Stimulated activated CD4-positive, alpha-beta T cell treated with anti-CD3 and anti-CD28 coated beads, Interleukin-12 subunit alpha, Interleukin-12 subunit beta, amount 100 ng/mL, for 48 hours (primary cell): ENCODE measurements around the gene CHRNB1.
A peak's percentile ranks its signal among the peaks of the same experiment; 100 is the strongest.

Experiments used
- DNase-seq, 3 donors: peaks; one replicate each; pipeline ENCODE4 v3.0.0-alpha.2; 2020; ENCODE audit warnings: low read depth in 2 of 3, low spot score in 1 of 3

The CHRNB1 gene

DNA sequence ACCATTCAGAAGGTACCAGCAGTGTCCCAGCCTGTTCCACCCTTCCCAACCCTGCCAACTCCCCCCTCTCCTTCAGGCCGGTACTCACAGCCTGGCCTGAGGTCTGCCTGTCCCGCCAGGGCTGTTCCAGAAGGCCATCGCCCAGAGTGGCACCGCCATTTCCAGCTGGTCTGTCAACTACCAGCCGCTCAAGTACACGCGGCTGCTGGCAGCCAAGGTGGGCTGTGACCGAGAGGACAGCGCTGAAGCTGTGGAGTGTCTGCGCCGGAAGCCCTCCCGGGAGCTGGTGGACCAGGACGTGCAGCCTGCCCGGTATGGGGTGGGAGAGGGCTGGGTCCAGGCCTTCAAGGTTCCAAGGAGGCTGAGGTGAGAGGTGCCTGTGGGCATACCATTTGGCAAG, 30.0 kb upstream of the CHRNB1 start:
- no peak for DNase-seq

DNA sequence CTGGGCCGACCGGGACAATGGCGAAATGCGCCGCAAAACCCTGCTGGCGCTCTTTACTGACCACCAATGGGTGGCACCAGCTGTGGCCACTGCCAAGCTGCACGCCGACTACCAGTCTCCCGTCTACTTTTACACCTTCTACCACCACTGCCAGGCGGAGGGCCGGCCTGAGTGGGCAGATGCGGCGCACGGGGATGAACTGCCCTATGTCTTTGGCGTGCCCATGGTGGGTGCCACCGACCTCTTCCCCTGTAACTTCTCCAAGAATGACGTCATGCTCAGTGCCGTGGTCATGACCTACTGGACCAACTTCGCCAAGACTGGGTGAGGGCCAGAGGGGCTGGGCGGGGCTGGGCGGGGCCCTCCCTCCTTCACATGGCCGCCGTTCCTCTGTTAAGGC, 29.1 kb upstream of the CHRNB1 start:
- no peak for DNase-seq

DNA sequence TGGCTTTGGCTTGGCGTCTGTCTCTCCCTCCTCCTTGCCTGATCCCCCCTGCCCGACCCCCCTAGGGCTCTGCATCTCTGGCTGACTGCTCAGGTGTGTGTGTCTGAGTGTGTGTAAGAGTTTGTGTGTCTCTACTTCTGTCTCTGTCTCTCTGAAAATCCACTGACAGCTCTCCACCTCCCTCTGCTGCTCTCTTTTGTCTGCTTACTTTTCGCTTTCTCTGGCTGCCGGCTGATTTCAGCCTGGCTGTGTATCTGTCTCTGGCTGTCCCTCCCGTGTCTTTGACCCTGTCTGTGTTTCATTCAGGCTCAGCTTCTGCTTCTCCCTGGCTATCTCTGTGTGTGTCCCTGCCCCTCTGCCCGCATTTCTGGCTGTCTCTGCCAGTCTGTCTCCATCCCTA, 28.5 kb upstream of the CHRNB1 start:
- no peak for DNase-seq

DNA sequence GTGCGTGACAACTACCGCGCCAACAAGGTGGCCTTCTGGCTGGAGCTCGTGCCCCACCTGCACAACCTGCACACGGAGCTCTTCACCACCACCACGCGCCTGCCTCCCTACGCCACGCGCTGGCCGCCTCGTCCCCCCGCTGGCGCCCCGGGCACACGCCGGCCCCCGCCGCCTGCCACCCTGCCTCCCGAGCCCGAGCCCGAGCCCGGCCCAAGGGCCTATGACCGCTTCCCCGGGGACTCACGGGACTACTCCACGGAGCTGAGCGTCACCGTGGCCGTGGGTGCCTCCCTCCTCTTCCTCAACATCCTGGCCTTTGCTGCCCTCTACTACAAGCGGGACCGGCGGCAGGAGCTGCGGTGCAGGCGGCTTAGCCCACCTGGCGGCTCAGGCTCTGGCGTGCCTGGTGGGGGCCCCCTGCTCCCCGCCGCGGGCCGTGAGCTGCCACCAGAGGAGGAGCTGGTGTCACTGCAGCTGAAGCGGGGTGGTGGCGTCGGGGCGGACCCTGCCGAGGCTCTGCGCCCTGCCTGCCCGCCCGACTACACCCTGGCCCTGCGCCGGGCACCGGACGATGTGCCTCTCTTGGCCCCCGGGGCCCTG, 27.7 kb upstream of the CHRNB1 start:
- DNase-seq = no peak

DNA sequence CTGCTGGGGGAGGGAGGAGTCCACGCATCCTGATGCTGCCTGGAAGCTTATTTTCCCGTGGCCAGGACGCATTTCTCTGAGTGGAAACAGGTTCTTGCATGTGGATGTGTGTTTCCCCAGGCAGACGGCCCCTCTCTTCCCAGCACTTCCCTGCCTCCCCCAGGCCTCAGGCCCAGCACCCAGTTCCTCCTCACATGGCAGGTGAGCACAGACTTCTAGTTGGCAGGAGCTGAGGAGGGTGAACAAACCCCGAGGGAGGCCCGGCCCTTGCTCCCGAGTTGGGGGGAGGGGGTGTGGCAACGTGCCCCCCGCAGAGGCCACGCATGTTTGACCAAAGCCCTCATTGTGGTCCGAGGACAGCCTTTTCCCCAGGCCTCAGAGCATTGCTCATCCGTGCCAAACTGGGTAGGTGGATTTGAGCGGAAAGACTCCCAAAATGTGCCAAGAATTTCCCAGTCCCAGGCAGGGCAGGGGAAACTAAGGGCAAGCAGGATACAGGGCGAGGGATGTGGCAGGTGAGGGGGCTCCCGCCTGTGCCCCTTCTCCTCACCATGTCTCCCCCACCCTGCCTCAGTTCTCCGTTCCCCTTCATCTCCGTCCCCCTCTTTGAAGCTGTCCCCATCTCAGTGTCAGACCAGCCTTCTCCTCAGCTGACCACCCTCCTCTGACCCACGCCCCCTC, 26.2 kb upstream of the CHRNB1 start:
- DNase-seq = no peak

DNA sequence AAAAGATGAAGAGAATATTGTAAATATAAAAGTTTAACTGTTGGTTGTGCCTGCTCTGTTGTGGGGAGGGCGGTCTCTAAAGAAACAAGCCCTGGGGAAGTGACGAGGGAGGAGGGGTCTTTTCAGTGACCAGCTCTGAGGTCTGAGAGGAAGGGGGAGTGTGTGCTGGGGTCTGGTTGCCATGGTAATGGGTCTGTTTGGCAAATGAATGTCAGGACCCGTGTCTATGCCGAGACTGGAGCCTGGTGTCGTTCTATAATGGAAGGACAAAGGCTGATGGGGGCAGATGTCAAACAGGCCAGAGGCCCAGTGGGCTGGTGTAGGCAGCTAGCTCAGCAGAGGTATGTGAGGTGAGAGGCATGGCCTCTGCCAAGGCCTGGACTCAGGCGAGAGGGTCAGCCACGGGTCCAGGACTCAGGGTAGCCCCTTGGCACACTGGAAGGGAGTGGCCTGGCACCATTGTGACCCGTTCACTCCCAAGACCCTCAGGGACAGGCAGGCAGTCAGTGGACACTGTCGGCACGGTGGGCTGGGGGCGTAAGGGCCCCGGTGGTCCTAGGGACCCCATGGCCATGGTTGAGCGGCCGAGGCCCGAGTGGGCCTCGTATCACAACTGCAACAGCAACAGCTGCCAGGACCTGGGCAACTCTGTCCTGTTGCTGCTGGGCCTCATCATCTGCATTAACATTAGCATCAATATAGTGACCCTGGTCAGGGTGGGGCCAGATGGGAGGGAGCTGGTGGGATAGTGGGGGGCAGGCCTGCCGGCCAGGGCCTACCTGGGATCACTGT, 24.8 kb upstream of the CHRNB1 start, which contains the start of gene SPEM1:
SPEM1 (plus strand) TSS at position 506 of the 792 bp plus-strand sequence; CDS start at position 567, 61 bp downstream.
- DNase-seq = no peak

DNA sequence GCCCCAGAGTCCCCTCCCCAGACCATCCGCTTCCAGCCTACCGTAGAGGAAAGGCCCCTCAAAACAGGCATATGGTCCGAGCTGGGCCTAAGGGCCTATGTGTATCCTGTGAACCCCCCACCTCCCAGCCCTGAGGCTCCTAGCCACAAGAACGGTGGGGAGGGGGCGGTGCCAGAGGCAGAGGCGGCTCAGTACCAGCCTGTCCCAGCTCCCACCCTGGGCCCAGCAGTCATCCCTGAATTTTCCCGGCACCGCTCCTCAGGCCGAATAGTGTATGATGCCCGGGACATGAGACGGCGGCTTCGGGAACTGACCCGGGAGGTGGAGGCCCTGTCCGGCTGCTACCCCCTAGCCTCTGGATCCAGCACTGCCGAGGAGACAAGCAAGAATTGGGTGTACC, 23.7 kb upstream of the CHRNB1 start:
- no peak for DNase-seq

DNA sequence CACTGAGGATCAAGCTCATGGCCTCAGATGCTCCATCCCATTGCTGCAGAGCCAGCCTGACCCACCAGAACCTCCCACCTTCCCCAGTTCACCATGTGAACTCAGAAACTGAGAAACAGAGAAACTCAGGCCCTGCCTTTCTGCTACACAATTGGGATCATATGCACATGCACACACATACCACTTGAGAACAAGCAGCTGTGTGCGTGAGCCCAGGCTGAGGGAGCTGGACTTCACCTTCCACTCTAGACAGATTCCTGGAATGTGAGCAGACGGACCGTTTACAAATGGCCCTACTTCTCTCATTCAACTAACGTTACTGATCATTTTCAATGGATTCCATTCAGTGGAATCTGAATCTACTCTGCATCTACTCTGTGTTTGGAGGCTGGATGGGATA, 21.2 kb upstream of the CHRNB1 start:
- no peak for DNase-seq

DNA sequence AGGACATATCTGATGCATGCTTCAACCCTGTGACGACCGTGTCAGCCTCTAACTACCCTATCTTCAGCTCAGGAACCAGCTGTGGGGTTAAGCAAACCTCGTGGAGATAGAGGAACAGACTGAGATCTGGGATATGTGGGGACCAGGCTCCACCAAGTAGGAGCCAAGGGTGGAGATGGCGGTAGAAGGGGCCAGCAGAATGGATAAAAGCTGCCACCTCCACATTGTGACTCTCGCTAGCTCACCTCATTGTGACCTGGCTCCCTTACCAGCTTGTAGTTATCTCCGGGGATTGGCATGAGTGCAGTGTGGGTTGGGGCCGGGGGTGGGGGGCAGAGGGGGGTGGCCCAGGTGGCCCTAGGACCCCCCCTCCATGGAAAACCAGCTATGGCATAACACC, 19.5 kb upstream of the CHRNB1 start, which contains the start of gene SPEM2:
SPEM2 (plus strand) TSS at position 301 of the 400 bp plus-strand sequence; CDS start at position 374, 73 bp downstream.
- DNase-seq = no peak

DNA sequence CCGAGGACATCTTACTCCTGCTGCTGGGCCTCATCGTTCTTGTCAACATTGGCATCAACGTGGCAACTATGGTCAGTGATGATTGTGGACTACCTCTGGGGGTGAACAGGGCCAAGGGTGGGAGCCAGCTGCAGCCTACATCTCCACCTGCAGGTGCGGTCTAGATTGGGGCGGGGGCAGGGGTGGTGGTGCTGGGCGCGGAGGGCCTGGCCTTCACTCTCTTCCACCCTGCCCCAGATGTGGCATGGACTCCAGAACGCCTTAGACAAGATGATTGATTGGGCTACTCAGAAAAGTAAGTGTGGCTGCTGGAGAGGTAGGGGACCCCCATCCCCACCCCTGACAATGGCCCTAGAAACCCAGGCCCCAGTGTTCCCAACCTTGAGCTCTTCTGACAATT, 19.1 kb upstream of the CHRNB1 start:
- no peak for DNase-seq

DNA sequence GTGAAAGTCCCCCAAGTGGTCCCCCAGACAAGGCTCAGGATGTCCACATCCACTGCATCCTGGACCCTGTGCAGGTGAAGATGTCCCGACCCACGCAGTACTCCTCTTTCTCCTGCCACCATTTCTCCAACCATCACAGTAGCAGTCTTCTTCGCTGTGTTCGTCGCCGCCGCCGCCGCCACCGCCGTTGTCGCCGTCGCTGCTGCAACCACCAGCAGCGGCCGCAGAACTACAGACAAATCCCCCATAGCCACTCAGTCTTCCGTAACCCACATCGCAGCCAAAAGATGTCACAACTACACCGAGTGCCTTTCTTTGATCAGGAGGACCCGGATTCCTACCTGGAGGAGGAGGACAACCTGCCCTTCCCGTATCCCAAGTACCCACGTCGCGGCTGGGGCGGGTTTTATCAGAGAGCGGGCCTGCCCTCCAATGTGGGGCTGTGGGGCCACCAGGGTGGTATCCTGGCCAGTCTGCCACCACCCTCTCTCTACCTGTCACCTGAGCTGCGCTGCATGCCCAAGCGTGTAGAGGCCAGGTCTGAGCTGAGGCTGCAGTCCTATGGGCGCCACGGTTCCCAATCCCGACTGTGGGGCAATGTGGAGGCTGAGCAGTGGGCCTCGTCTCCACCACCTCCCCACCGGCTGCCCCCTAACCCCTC, 18.5 kb upstream of the CHRNB1 start:
- DNase-seq = no peak

DNA sequence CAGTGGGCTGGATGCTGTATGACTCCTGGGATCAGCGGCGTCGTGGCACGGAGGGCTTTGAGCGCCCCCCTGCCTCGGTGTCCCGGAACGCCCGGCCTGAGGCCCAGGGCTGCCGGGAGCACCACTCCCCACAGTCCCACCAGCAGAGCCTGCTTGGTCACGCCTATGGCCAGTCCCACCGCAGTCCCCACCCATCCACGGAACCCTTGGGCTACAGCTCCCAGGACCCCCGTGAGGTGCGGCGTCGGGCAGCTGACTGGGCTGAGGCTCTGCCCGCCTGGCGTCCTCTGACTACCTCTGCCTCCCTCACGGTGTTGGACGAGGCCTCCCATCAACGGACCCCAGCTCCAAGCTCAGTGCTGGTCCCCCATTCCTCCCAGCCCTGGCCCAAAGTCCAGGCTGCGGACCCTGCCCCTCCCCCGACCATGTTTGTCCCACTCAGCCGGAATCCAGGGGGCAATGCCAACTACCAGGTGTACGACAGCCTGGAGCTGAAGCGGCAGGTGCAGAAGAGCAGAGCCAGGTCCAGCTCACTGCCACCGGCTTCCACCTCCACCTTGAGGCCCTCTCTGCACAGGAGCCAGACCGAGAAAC, 17.9 kb upstream of the CHRNB1 start:
- no peak for DNase-seq

DNA sequence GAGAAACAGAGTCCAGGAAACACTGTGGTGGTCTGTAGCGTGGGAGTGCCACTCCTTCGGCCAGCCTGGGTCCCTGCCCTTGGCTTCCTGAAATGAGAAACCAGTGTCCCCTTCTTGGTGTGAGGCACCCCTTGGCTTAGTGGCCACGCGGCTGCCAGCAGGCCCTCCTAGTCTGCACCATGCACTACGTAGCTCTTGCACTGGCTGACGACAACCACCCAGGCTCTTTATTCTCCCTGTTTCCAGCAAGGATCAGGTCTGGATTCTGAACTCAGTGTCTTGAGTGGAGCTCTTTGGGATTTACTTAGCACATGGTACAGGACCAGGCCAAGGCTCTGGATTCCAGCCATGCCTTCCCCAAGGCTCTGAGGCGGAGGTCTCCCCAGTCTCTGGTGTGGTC, 17.3 kb upstream of the CHRNB1 start:
- no peak for DNase-seq

DNA sequence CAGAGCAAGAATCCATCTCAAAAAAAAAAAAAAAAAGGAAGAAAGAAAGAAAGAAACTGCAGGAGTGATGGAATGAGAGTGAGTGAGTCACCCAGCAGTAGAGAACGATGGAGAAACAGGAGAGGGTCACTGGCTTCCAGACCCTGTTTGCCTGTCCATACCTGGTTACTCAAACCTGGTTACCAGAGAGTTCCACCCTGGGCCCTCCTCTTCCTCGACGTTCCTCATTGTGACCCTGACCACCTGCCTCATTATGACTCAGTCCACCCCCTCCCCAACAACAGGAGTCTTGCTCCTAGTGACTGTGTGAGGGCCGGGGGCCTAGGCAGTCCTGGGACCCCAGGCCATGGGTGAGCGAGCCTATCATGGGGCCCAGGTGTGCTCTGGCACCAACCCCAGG, 16.3 kb upstream of the CHRNB1 start, which contains the start of gene SPEM3:
SPEM3 (plus strand) TSS at position 301 of the 400 bp plus-strand sequence; CDS start at position 347, 46 bp downstream.
- DNase-seq = no peak

DNA sequence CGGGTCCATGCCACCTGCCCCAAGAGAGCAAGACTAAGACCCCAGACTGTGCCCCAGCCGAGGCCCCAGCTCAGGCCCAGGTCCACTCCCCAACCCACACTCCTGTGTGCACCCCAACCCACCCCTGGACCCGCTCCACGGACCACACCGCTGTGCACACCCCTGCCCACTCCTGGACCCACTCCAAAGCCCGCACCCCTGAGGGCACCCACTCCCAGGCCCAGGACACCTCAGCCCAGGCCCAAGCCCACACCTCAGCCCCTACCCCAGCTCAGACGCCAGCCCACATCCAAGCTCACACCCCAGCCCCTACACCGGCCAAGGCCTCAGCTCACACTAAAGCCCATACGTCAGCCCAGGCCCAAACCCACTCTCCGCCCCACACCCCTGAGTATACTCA, 15.1 kb upstream of the CHRNB1 start:
- no peak for DNase-seq

DNA sequence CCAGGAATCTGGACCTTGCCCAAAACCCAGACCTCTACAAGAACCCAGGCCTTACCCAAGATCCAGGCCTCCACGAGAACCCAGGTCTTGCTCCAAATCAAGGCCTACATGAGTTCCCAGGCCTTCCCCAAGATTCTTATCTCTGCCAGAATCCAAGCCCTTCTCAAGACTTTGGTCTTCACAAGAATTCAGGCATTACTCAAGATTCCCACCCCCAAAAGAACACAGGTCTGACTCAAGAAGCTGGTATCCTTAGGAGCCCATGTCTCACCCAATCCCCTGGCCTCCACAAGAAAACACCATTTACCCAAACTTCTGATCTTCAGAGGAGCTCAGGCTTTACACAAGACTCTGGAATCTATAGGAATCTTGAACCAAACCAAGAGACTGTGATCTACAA, 13.6 kb upstream of the CHRNB1 start:
- DNase-seq = no peak

DNA sequence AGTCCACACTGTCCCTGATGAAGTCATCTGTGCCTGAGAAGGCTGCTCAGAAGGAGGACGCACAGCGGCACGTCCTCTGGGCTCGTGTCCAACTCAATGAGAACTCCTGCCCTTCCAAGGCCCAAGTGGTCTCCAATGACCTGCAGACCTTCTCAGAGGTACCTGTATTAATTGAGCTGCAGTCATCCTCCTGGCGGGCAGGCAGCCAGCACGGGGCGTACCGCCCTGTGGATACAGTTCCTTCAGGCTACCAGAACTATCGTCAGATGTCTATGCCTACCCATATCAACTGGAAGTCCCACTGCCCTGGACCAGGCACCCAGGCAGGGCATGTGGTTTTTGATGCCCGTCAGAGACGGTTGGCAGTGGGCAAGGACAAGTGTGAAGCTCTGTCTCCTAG, 12.6 kb upstream of the CHRNB1 start:
- DNase-seq = no peak

DNA sequence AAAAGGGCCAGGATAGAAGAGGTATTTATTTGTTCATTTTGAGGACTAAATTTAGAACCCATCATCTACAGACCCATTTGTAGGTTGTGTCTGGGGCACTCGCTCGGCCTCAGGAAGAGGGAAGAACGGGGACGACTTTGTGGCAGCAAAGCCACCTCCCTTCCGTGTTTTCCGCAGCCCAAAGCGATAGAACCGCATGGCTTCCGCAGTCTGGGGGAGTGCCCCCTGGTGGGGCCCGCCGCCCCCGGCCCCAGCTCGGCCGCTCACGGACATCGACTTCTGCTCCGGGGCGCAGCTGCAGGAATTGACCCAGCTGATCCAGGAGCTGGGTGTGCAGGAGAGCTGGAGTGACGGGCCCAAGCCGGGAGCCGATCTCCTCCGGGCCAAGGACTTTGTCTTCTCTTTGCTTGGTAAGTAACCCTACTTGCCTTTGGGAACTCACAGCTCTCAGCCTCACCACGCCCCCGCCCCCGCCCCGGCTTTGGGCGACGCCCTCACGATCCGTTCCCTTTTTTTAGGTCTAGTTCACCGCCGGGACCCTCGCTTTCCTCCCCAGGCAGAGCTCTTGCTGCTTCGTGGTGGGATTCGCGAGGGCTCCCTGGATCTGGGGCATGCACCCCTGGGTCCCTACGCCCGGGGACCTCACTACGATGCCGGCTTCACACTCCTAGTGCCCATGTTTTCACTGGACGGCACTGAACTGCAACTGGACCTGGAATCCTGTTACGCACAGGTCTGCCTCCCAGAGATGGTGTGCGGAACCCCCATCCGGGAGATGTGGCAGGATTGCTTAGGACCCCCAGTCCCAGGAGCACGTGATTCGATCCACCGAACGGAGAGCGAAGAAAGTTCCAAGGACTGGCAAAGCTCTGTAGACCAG, 8.9 kb upstream of the CHRNB1 start:
- DNase-seq = peak in 2 of 3 donors; percentile 29 to 37

DNA sequence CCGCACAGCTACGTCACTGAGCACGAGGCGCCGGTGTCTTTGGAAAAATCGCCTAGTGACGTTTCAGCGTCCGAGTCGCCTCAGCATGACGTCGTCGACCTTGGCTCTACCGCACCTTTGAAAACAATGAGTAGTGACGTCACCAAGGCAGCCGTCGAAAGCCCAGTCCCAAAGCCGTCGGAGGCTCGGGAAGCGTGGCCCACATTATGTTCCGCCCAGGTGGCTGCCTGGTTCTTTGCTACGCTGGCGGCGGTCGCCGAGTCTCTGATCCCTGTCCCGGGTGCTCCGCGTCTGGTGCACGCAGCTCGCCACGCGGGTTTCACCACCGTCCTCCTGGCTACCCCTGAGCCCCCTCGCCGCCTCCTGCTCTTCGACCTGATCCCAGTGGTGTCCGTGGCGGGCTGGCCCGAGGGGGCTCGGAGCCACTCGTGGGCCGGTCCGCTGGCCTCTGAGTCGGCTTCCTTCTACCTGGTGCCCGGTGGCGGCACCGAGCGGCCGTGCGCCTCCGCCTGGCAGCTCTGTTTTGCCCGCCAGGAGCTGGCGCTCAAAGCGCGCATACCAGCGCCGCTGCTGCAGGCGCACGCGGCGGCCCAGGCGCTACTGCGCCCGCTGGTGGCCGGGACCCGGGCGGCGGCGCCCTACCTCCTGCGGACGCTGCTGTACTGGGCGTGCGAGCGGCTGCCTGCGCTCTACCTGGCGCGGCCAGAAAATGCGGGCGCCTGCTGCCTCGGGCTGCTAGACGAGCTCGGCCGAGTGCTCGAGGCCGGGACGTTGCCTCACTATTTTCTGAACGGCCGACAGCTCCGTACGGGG, 8.1 kb upstream of the CHRNB1 start:
- peak in 2 of 3 donors; percentile 74 to 76 for DNase-seq
